Panc1 (cell line): ENCODE results near the gene GDPD5.

Experiments
- CTCF ChIP-seq: fragments of 450-650 bp; IDR thresholded peaks from 2 replicates; pipeline ENCODE4 v1.5.1; 2017; ENCODE audit warnings: mild to moderate bottlenecking
- POLR2AphosphoS5 ChIP-seq: IDR thresholded peaks from 2 replicates; pipeline ENCODE4 v1.6.1; 2012; ENCODE audit warnings: mild to moderate bottlenecking, low read depth, low read length, moderate library complexity
- SIN3A ChIP-seq: IDR thresholded peaks from 2 replicates; pipeline ENCODE4 v1.6.1; 2012; ENCODE audit warnings: low read depth, mild to moderate bottlenecking, low read length, moderate library complexity, borderline replicate concordance; ENCODE audit not compliant: insufficient read depth

- TF ChIP-seq CTCF (no peak), POLR2AphosphoS5 (no peak), SIN3A (no peak)
Observed at GRCh38 chr11:75479597-75480145, 46.1 kb downstream of the GDPD5 start.
